Right lobe of liver (tissue), 6 donors: ENCODE data around the gene EPHB6. TPM values are rescaled to one million over a fixed set of nuclear protein-coding genes. Genes with fewer than 3 reads are reported as not detected.
A peak's percentile ranks its signal among the peaks of the same experiment; 100 is the strongest.

Experiments
- ATAC-seq, 4 donors: fragments of 200-7000 bp; cut with Tn5 transposase; one replicate each; pipeline ENCODE4 v1.9.1; 2020; ENCODE audit warnings: mild to moderate bottlenecking in 4 of 4, moderate library complexity in 4 of 4
- DNase-seq, 3 donors: peaks; one replicate each; pipeline ENCODE4 v3.0.0-alpha.2; 2020
- H3K27ac ChIP-seq, 3 donors: fragments of 200-600 bp; one replicate each; pipeline ENCODE4 v1.8.0; 2022
- H3K27me3 ChIP-seq, 2 donors: fragments of 200-600 bp; one replicate each; pipeline ENCODE4 v1.8.0; 2022
- H3K36me3 ChIP-seq, 4 donors: fragments of 200-600 bp; sonication (generic) in 1 of 4; one replicate each; pipeline versions ENCODE4 v1.5.1 to v1.8.0; 2017 to 2022; ENCODE audit warnings: control low read depth in 1 of 4
- H3K4me1 ChIP-seq, 4 donors: fragments of 200-600 bp; sonication (generic) in 1 of 4; one replicate each; pipeline versions ENCODE4 v1.5.1 to v1.8.0; 2017 to 2022; ENCODE audit warnings: control low read depth in 1 of 4
- H3K4me3 ChIP-seq, 3 donors: fragments of 200-600 bp; one replicate each; pipeline ENCODE4 v1.8.0; 2022
- H3K9me3 ChIP-seq, 4 donors: fragments of 200-600 bp; sonication (generic) in 1 of 4; one replicate each; pipeline versions ENCODE4 v1.5.1 to v1.8.0; 2017 to 2022; ENCODE audit warnings: control low read depth in 1 of 4
- POLR2A ChIP-seq: fragments of 450-650 bp; IDR thresholded peaks from one replicate; pipeline ENCODE4 v1.6.1; 2017; ENCODE audit warnings: antibody characterized with exemption, mild to moderate bottlenecking
- WGBS: methylation state at CpG from one replicate; pipeline ENCODE4 v1.1.6; 2018; ENCODE audit warnings: low coverage, low lambda C conversion rate; ENCODE audit not compliant: insufficient coverage; ENCODE audit errors: missing lambda C conversion rate; 5-methylcytosine and 5-hydroxymethylcytosine counted together
- intact Hi-C, 2 donors: fragments of 100-400 bp; cut with DNase I; formaldehyde crosslinking; loops; one replicate each; pipeline versions ENCODE4 v1.11.2 to v1.14.1; 2022
- total RNA-seq, 6 experiments: library from RNA; depleted of rRNA in 2 of 6; stranded (reverse); fragments of >200 nt in 2 of 6; fragmentation: NEBNext Ultra II Directional in 3 of 6; extraction: Animal tissue kit (Norgen Biotek cat#: 25700) in 3 of 6; gene quantifications; one replicate each; pipeline versions ENCODE4 v1.1.0 to v1.2.4, GENCODE V29; 2016 to 2023
- TF ChIP-seq, protein P1 (sequence below), 4 donors: fragments of 200-600 bp in 3 of 4; fragments of 450-650 bp in 1 of 4; IDR thresholded peaks; one replicate each; pipeline versions ENCODE4 v1.5.1 to v1.8.0; 2016 to 2022; ENCODE audit warnings: antibody characterized with exemption in 4 of 4, mild to moderate bottlenecking in 2 of 4
- donor health status: DM: no; HTN: yes; CAD: no.
- donor health status: DM: no; HTN: no; CAD: no.
- donor health status: DM: no; HTN: no; CAD: no.
- donor health status: DM: no; HTN: yes; CAD: no.
- donor health status: DM: no; HTN: yes; CAD: no.

EPHB6 gene
- total RNA-seq, 6 experiments from 2014 or later = 1.5 to 6.1 (median 3.2) TPM

DNA sequence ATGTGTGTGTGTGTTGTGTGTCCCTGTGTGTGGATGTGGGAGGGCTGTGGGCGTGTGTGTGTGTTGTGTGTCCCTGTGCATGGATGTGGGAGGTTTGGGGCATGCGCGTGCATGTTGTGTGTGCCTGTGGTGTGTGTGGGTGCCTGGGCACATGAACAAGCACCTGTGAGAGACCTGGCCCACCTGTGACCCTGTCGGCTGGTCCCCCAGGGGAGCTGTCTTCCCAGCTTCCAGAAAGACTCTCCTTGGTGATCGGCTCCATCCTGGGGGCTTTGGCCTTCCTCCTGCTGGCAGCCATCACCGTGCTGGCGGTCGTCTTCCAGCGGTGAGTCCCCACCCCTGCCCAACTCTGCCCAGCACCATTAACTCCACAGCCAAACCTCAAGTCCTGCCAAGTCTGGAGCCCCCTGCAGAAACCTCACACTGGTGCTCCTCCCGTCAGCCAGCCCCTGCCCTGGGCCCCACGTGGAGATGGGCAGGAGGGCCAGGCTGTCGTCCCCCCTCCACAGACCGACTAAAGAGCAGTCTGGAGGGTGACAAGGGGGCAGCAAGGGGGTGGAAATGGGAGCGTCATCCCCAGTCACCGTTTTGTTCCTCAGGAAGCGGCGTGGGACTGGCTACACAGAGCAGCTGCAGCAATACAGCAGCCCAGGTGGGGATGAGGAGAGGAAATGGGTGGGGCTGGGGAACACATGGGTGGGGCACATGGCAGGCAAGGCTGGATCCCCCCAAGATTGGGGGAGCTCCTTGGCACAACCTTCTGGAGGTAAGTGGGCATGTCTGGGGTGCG is 12.7 kb downstream of the EPHB6 start:
- Histone ChIP-seq H3K4me3 (no peak overlapping the region), H3K27ac (no peak overlapping the region), H3K9me3 (no peaks in the 10 kb centered on the region), H3K4me1 (no peaks in the 10 kb centered on the region), H3K36me3 (no peaks in the 10 kb centered on the region), H3K27me3 (no peaks in the 10 kb centered on the region)
- peak in 1 of 3 donors; percentile 29 for DNase-seq
- intact Hi-C loops = no loop called here
- TF ChIP-seq POLR2A = no peak
- TF ChIP-seq, protein P1, sequence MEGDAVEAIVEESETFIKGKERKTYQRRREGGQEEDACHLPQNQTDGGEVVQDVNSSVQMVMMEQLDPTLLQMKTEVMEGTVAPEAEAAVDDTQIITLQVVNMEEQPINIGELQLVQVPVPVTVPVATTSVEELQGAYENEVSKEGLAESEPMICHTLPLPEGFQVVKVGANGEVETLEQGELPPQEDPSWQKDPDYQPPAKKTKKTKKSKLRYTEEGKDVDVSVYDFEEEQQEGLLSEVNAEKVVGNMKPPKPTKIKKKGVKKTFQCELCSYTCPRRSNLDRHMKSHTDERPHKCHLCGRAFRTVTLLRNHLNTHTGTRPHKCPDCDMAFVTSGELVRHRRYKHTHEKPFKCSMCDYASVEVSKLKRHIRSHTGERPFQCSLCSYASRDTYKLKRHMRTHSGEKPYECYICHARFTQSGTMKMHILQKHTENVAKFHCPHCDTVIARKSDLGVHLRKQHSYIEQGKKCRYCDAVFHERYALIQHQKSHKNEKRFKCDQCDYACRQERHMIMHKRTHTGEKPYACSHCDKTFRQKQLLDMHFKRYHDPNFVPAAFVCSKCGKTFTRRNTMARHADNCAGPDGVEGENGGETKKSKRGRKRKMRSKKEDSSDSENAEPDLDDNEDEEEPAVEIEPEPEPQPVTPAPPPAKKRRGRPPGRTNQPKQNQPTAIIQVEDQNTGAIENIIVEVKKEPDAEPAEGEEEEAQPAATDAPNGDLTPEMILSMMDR (IDR thresholded peaks at IDR 0.05) = no peak
- ATAC-seq = no peak
- WGBS = 27% methylated on average over 4 of the region's 18 CpGs

DNA sequence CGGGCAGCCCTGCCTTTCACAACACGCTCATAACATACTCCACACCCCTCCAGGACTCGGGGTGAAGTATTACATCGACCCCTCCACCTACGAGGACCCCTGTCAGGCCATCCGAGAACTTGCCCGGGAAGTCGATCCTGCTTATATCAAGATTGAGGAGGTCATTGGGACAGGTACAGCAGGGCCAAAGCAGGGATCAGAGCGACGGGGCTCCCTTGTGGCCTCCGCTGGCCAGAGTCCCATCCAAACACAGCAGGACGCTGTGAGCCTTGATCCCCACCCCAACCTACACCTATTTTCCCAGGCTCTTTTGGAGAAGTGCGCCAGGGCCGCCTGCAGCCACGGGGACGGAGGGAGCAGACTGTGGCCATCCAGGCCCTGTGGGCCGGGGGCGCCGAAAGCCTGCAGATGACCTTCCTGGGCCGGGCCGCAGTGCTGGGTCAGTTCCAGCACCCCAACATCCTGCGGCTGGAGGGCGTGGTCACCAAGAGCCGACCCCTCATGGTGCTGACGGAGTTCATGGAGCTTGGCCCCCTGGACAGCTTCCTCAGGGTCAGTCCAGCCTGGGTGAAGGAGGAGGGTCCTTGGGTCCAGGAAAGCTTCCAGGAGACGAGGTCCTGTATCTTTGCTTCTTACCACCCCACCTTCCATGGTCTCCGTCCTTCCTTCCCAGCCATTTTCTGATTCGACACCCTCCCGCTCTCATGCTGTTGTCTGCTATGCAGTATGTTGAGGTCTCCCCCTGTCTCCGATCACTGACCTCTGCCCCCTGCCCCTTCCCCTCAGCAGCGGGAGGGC is 13.5 kb downstream of the EPHB6 start:
- H3K36me3 ChIP-seq = no peaks in the 10 kb centered on the region
- 68% methylated on average over 8 of the region's 31 CpGs for WGBS
- no peak for ATAC-seq

DNA sequence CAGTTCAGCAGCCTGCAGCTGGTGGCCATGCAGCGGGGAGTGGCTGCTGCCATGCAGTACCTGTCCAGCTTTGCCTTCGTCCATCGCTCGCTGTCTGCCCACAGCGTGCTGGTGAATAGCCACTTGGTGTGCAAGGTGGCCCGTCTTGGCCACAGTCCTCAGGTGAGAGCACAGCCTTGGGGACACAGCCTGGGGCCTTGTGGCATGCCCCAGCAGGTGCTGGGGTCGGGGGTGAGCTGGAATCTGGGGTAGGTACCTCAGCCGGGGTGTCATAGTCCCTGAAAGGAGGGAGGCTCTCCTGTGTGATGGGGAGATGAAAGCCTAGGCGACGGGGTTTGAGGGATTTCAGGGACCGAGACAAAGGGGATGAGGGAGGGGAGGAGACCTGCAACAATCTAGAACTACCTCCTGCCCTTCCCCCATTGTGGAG is 14.1 kb downstream of the EPHB6 start:
- 88% methylated on average over 5 of the region's 11 CpGs for WGBS

More for the DNA sequence above, 13.5 kb downstream of the EPHB6 start:
- intact Hi-C loops = no loop called here
- Histone ChIP-seq H3K27ac (no peak overlapping the region), H3K4me3 (no peak overlapping the region), H3K4me1 (no peaks in the 10 kb centered on the region), H3K27me3 (no peaks in the 10 kb centered on the region), H3K9me3 (no peaks in the 10 kb centered on the region)
- TF ChIP-seq, protein P1 (IDR thresholded peaks at IDR 0.05) = no peak
- no peak for TF ChIP-seq POLR2A
- DNase-seq = peak in 1 of 3 donors; percentile 42

DNA sequence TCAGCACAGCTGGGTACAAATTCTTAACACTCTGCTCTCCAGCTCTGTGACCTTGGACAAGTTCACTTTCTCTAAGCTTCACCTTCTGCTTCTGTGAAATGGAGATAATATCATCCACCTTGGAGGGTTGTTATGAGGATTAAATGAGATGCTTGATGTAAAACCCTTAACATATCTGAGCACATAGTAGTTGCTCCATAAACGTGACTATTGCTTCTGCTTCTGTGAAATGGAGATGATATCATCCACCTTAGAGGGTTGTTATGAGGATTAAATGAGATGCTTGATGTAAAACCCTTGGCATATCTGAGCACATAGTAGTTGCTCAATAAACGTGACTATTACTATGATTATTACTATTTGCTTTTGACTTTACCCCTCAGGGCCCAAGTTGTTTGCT is 14.6 kb downstream of the EPHB6 start:
- no peak for ATAC-seq
- no peaks in the 10 kb centered on the region for H3K27me3 ChIP-seq
- no peak overlapping the region for H3K27ac ChIP-seq
- intact Hi-C loops = no loop called here
- DNase-seq = no peak
- H3K36me3 ChIP-seq = no peaks in the 10 kb centered on the region
- H3K4me3 ChIP-seq = no peak overlapping the region
- no peaks in the 10 kb centered on the region for H3K9me3 ChIP-seq
- TF ChIP-seq POLR2A = no peak
- TF ChIP-seq, protein P1 (IDR thresholded peaks at IDR 0.05) = no peak
- WGBS = 80% methylated on average over 1 of the region's 2 CpGs
- H3K4me1 ChIP-seq = no peaks in the 10 kb centered on the region

More for the DNA sequence above, 14.1 kb downstream of the EPHB6 start:
- H3K27ac ChIP-seq = no peak overlapping the region
- H3K27me3 ChIP-seq = no peaks in the 10 kb centered on the region
- intact Hi-C loops = no loop called here
- H3K9me3 ChIP-seq = no peaks in the 10 kb centered on the region
- H3K36me3 ChIP-seq = no peaks in the 10 kb centered on the region
- H3K4me3 ChIP-seq = no peak overlapping the region
- TF ChIP-seq, protein P1 (IDR thresholded peaks at IDR 0.05) = no peak
- no peak for TF ChIP-seq POLR2A
- no peak for ATAC-seq
- peak in 1 of 3 donors; percentile 35 for DNase-seq
- H3K4me1 ChIP-seq = no peaks in the 10 kb centered on the region
